HEK293T (cell line): ENCODE measurements around the gene SORBS2.

ENCODE experiments used
- CTCF ChIA-PET: fragments of 350-600 bp; formaldehyde crosslinking; extraction: SDS; loops from one replicate; lab custom pipeline; 2021; ENCODE audit warnings: antibody characterized with exemption, inconsistent platforms; lab: Yijun Ruan, JAX
- POLR2A ChIA-PET: fragments of 350-600 bp; formaldehyde crosslinking; extraction: SDS; loops from one replicate; lab custom pipeline; 2020; ENCODE audit warnings: antibody characterized with exemption, inconsistent platforms; lab: Yijun Ruan, JAX
- DNase-seq: peaks from one replicate; pipeline ENCODE4 v3.0.0; 2012; ENCODE audit warnings: mixed read lengths; ENCODE audit errors: extremely low spot score
- ARNT ChIP-seq: fragments of 450-650 bp; IDR thresholded peaks from 2 replicates; pipeline ENCODE4 v1.6.1; 2017; ENCODE audit warnings: mild to moderate bottlenecking
- BHLHE40 ChIP-seq: fragments of 450-650 bp; IDR thresholded peaks from 2 replicates; pipeline ENCODE4 v1.6.1; 2016; ENCODE audit warnings: mild to moderate bottlenecking, moderate library complexity, borderline replicate concordance
- CTBP1 ChIP-seq: fragments of 450-650 bp; IDR thresholded peaks from 2 replicates; pipeline ENCODE4 v1.6.1; 2016; ENCODE audit warnings: borderline replicate concordance
- ELF4 ChIP-seq: fragments of 450-650 bp; IDR thresholded peaks from 2 replicates; pipeline ENCODE4 v1.6.1; 2017; ENCODE audit warnings: antibody characterized with exemption
- FOXA1 ChIP-seq: fragments of 450-650 bp; IDR thresholded peaks from 2 replicates; pipeline ENCODE4 v1.6.1; 2016; ENCODE audit warnings: mild to moderate bottlenecking
- FOXK2 ChIP-seq: fragments of 450-650 bp; IDR thresholded peaks from 2 replicates; pipeline ENCODE4 v1.6.1; 2016; ENCODE audit warnings: mild to moderate bottlenecking
- FOXM1 ChIP-seq: fragments of 450-650 bp; IDR thresholded peaks from 2 replicates; pipeline ENCODE4 v1.6.1; 2017; ENCODE audit warnings: mild to moderate bottlenecking, borderline replicate concordance
- HDGF ChIP-seq: fragments of 450-650 bp; IDR thresholded peaks from 2 replicates; pipeline ENCODE4 v1.6.1; 2017; ENCODE audit warnings: antibody characterized with exemption, borderline replicate concordance
- L3MBTL2 ChIP-seq: fragments of 450-650 bp; conservative IDR thresholded peaks from 2 replicates; pipeline ENCODE4 v1.6.1; 2016; ENCODE audit warnings: mild to moderate bottlenecking
- LEF1 ChIP-seq: fragments of 450-650 bp; IDR thresholded peaks from 2 replicates; pipeline ENCODE4 v1.6.1; 2017; ENCODE audit warnings: mild to moderate bottlenecking, borderline replicate concordance
- NFRKB ChIP-seq: fragments of 450-650 bp; IDR thresholded peaks from 2 replicates; pipeline ENCODE4 v1.6.1; 2016; ENCODE audit warnings: mild to moderate bottlenecking, moderate library complexity
- PKNOX1 ChIP-seq: fragments of 450-650 bp; IDR thresholded peaks from 2 replicates; pipeline ENCODE4 v1.6.1; 2016
- SP1 ChIP-seq: fragments of 450-650 bp; IDR thresholded peaks from 2 replicates; pipeline ENCODE4 v1.6.1; 2017
- SUZ12 ChIP-seq: fragments of 450-650 bp; IDR thresholded peaks from 2 replicates; pipeline ENCODE4 v1.6.1; 2016; ENCODE audit warnings: mild to moderate bottlenecking
- TARDBP ChIP-seq: fragments of 450-650 bp; IDR thresholded peaks from 2 replicates; pipeline ENCODE4 v1.6.1; 2016
- ZNF384 ChIP-seq: fragments of 450-650 bp; IDR thresholded peaks from 2 replicates; pipeline ENCODE4 v1.6.1; 2016

SORBS2 gene

GRCh38 chr4:185754961-185755360 is 57.0 kb downstream of the SORBS2 start:
- DNase-seq = no peak
- ChIA-PET CTCF (no interaction called here), POLR2A (no interaction called here)
- TF ChIP-seq LEF1 = no peak
- TF ChIP-seq FOXA1 = no peak
- no peak for TF ChIP-seq FOXK2
- TF ChIP-seq CTBP1 = no peak
- TF ChIP-seq L3MBTL2 = no peak
- no peak for TF ChIP-seq ELF4
- no peak for TF ChIP-seq HDGF
- no peak for TF ChIP-seq ZNF384

GRCh38 chr4:185752872-185753271 is 59.1 kb downstream of the SORBS2 start:
- ChIA-PET CTCF (no interaction called here), POLR2A (no interaction called here)
- no peak for DNase-seq
- TF ChIP-seq ELF4 = no peak
- TF ChIP-seq PKNOX1 = no peak
- no peak for TF ChIP-seq L3MBTL2
- TF ChIP-seq ARNT = no peak
- no peak for TF ChIP-seq FOXA1
- TF ChIP-seq NFRKB = no peak
- no peak for TF ChIP-seq SUZ12
- TF ChIP-seq TARDBP = no peak
- no peak for TF ChIP-seq HDGF
- TF ChIP-seq SP1 = no peak
- no peak for TF ChIP-seq BHLHE40

- TF ChIP-seq FOXK2 = no peak
- no peak for TF ChIP-seq HDGF
- TF ChIP-seq SP1 = no peak
- no peak for TF ChIP-seq CTBP1
- no peak for TF ChIP-seq ARNT
- TF ChIP-seq NFRKB = no peak
- CTCF ChIA-PET = no interaction called here
- DNase-seq = no peak
- POLR2A ChIA-PET = no interaction called here
These were observed 62.1 kb downstream of the SORBS2 start for GRCh38 chr4:185749858-185750257.

GRCh38 chr4:185748901-185749390 is 63.0 kb downstream of the SORBS2 start:
- ChIA-PET CTCF (interaction anchor here (0.8 kb wide), 1 partner anchor 18 kb away, joined by 3 read pairs; no protein-coding TSS in a partner anchor), POLR2A (no interaction called here)
- no peak for DNase-seq
- TF ChIP-seq NFRKB (no peak), HDGF (no peak), L3MBTL2 (no peak), SUZ12 (no peak), FOXM1 (no peak), ELF4 (no peak), PKNOX1 (no peak), ZNF384 (no peak), ARNT (no peak), FOXA1 (no peak)

GRCh38 chr4:185745891-185746290 is 66.1 kb downstream of the SORBS2 start:
- TF ChIP-seq LEF1 = no peak
- TF ChIP-seq SP1 = no peak
- TF ChIP-seq HDGF = no peak
- TF ChIP-seq ARNT = no peak
- TF ChIP-seq FOXK2 = no peak
- TF ChIP-seq BHLHE40 = no peak
- TF ChIP-seq SUZ12 = no peak
- TF ChIP-seq ZNF384 = no peak
- TF ChIP-seq ELF4 = no peak
- no peak for TF ChIP-seq TARDBP
- no peak for TF ChIP-seq L3MBTL2
- no peak for DNase-seq
- CTCF ChIA-PET = no interaction called here
- POLR2A ChIA-PET = no interaction called here

GRCh38 chr4:185744946-185745345 is 67.0 kb downstream of the SORBS2 start:
- no peak for TF ChIP-seq SP1
- no peak for TF ChIP-seq FOXK2
- no peak for TF ChIP-seq L3MBTL2
- no peak for TF ChIP-seq BHLHE40
- TF ChIP-seq ELF4 = no peak
- DNase-seq = no peak
- ChIA-PET CTCF (no interaction called here), POLR2A (no interaction called here)

GRCh38 chr4:185744488-185744862 is 67.5 kb downstream of the SORBS2 start:
- TF ChIP-seq BHLHE40 = no peak
- no peak for TF ChIP-seq FOXA1
- no peak for TF ChIP-seq CTBP1
- no peak for TF ChIP-seq SUZ12
- TF ChIP-seq TARDBP = no peak
- TF ChIP-seq PKNOX1 = no peak
- no peak for TF ChIP-seq ARNT
- POLR2A ChIA-PET = no interaction called here
- CTCF ChIA-PET = no interaction called here
- no peak for DNase-seq
